NCI-H1105 (cell line): Measurements from ENCODE around the gene UBQLNL.

ENCODE experiments used
- DNase-seq: peaks from one replicate; lab custom pipeline; 2025; lab: John Stamatoyannopoulos, UW

Gene UBQLNL

DNA sequence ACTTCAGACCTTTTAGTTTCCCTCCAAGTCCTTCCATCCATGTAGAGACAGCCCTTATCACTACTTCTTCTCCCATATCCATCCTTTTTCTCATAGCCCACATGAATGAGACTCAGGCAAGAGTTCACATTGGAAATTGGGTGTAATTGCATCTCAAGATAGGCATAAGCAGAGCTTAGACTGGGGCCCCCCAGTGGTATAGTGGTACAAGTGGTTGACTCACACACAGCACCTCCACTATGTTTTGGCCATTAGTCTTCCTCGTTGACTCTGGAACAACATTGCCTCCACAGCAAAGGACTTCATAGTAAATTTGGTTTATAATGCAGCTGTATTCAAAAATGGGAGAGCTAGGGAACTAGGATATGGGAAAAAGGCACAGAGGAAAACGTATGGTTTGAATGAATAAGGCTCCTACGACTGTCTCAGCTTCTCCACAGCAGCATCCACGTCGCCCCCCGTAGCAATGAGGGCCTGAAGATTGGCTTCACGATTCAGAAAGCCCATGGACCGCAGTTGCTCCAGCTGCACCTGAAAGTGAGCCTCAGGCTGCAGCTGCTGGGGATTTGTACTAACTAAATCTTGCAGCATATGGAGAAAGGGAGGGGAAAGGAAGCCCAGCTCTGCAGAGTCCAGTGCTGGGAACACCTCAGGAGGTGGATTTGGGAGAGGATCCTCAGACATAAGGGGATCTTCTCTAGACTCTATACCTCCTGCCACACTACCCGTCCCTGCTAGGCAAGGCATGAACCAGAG is 9.1 kb downstream of the UBQLNL start:
- no peak for DNase-seq

DNA sequence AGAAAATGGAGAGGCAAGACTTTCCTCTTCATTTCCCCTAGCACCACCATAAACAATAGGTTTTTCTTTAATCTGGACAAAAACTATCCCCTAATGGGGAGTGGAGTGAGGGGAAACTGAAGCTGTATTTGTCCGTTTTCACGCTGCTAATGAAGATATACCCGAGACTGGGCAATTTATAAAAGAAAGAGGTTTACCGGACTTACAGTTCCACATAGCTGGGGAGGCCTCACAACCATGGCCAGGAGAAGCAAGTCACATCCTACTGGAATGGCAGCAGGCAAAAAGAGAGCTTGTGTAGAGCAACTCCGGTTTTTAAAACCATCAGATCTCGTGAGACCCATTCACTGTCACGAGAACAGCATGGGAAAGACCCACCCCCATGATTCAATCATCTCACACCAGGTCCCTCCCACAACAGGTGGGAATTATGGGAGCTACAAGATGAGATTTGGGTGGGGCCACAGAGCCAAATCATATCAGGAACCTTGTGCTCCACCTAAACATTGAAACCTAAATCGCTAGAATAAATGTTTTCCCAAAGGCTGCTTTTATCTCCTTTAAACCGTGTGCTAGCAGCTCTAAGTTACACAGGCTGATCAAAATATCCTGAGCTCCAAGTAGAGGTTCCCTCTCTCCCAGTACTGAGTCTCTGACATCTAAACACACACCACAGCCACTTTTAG is 11.0 kb downstream of the UBQLNL start:
- no peak for DNase-seq

DNA sequence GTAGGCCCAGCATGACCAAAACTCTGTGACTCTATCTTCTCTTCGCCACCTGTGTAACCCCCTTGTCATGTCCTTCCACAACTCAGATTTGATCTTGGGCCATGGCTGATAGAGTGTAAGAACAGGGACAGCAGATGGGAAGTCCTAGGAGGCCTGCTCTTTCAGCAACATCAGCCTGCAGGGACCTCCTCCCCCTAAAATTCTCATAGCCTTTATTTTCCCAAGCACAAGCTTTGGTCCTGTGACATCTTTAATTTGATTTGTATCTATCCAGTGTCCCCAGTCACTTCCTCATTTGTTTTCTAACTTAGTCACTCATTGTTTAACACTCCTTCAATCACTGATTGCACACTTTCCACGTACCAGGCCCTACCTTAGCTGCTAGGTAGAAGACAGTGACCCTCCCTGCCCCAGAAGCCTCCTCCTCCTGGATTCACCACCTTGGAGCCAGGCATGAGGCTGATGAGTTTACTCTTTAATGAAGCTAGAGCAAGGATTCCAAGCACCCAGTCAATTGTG is 12.0 kb downstream of the UBQLNL start:
- DNase-seq, result no peak

DNA sequence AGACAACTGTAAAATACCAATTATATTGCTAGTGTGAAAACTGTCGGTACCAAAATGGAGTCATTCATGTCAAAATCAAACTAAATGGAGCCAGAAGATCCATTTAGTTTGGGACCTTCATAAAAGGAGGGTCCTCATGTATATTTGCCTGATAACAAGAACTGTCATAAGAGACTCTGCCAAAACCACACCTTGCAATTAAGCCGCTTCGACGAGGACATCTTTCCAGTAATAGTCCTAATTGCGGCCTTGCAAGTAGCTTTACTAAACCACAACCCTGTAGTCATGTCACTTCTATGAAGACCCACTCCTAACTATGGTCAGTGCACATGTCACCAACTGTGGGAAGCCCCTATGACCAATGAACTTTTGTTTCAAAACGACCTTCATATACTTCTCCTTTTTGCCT is 16.1 kb downstream of the UBQLNL start:
- DNase-seq, result no peak

DNA sequence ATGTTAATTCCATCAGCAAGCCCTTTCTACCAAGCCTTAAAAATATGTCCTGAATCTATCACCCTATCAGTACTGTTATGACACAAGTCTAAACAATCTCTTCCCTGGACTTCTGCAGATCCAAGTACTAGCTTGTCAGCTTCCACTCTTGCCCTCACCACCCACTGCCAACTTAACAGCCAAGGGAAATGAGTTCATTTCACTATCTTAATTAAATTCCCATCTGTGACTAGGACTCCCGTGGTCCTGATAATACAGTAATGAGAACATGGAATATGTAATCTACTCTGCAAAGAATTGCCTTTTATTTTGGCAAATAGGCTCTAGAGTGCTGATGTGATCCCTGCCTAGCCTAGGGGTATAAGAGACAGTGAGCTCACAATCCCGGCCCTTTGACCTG is 16.8 kb downstream of the UBQLNL start:
- DNase-seq, result no peak

DNA sequence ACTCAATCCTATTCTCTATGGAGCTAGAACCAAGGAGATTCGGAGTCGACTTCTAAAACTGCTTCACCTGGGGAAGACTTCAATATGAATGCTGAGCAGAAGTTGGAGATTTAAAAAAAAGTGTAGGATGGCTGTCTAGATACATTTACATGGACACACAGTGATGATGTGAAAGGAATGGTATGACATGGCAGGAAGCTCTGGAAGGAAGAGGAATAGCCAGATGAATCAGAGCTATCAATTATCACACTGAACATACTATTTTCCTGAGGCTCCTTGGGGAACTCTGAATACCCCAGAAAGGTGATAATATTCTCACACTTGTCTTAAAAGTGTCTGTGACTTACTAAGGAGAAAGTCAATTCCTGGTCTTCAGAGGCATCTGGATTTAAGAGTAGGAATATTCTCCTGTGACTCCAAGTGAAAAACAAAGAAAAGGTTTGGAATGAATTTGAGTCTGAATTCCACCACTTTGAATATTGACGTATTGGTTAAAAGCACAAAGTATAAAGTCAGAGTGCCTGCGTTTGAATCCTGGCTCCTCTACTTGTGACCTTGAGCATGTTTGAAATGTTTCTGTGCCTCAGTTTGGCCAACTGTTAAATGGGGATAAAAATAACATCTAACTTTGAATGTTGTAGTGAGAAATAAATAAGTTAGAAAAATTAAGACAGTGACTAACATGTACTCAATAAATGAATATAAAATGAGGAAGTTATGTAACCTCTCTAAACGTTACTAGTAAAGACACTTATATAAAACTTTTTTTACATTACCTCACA is 26.7 kb downstream of the UBQLNL start:
- no peak for DNase-seq

DNA sequence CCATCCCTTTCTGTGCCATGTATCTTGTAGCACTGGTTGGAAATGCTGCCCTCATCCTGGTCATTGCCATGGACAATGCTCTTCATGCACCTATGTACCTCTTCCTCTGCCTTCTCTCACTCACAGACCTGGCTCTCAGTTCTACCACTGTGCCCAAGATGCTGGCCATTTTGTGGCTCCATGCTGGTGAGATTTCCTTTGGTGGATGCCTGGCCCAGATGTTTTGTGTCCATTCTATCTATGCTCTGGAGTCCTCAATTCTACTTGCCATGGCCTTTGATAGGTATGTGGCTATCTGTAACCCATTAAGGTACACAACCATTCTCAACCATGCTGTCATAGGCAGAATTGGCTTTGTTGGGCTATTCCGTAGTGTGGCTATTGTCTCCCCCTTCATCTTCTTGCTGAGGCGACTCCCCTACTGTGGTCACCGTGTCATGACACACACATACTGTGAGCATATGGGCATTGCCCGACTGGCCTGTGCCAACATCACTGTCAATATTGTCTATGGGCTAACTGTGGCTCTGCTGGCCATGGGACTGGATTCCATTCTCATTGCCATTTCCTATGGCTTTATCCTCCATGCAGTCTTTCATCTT is 27.6 kb downstream of the UBQLNL start:
- no peak for DNase-seq

DNA sequence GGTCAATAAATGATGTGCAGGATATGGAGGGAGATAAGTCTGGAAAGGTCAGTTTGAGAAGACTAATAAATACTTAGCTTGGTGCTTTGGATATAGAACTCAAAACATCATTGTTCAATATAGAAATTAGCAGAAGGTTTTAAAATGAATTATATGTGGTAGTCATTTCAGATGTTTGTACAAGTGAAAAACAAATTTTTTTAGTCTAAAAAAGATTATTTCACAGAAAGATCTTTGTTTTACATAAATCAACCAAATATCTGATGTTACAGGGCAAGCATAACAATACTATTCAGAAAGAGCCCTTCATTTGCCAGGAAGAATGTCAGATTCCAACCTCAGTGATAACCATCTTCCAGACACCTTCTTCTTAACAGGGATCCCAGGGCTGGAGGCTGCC is 28.1 kb downstream of the UBQLNL start, which contains the start of gene OR52D1:
OR52D1 (plus strand) TSS at position 301 of the 400 bp plus-strand sequence; CDS start at position 323, 22 bp downstream.
- DNase-seq, result no peak

DNA sequence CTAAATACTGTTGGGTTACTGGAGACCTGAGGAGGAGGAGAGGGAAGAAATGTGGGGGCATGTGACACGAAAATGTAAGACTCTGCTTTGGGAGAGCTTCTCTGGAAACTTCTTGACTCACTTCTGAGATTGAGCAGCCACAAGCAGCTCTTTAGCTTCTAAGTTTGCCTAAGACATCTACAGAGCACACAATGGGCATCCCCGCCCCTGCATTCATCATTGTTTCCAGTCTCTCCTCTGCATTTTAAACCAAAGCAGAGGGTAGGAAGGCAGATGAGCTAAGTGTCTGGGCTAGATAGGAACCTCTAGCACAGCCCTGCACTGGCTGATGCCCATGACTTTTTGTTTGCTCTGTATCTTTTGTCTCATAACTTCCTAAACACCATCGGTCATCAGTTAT is 30.1 kb downstream of the UBQLNL start:
- DNase-seq, result no peak

DNA sequence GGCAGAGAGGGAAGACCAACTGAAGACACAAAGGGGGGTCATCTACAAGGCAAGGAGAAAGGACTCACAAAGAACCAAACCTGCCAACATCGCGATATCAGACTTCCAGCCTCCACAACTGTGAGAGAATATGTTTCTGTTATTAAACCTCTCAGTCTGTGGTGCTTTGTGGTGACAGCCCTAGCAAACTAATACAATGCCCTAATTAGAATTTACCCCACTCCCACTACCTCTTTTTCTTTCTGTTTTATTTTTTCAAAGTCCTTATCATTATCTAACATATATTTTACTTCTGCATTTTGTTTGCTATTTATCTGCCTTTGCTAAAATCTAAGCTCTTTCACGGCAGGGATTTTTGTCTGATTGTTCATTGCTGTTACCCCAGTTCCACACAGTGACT is 30.5 kb downstream of the UBQLNL start:
- no peak for DNase-seq

DNA sequence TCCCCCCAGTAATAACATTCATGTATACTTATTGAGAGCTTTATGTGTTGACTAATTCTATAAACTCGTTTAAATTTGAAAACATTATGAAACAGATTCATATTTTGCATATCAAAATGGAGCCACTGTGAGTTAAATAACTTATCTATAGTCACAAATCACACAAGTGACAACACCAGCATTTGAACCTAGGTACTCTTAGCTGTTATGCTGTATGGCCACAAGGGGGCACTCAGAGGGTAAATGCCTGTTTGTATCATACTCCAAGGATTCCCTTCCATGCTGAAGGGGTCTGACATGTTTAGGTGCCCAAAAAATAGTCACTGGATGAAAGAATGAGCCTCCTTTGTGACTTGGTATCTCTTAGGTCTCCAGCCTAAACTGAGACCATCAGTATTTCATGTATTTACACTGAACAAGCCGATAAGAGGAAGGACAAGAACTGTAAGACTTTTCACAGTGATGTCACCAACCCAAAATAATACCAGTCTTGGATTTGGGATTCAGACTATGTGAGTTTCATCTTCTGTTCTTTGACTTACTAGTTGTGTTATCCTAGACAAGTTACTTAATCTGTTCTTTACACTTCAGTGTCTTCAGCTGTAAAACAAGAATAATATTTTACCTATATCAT is 40.2 kb downstream of the UBQLNL start:
- peak; percentile 32 for DNase-seq

DNA sequence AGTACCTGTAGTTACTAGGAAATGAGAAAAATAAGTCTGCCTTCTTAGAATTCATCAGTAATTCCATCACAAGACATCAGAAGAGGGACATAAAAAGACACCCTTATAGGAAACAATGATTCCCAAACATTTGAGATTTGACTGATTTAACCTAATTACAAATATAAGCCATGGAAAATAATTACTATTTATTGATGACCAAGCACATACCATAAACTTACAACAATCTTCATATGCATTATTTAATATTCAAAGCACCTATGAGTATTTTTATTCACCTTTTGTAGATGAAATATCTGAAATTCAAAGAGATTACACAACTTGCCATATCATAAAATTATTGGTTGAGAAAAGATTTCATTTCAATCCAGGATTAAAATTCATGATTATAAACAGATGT is 42.6 kb downstream of the UBQLNL start:
- no peak for DNase-seq

DNA sequence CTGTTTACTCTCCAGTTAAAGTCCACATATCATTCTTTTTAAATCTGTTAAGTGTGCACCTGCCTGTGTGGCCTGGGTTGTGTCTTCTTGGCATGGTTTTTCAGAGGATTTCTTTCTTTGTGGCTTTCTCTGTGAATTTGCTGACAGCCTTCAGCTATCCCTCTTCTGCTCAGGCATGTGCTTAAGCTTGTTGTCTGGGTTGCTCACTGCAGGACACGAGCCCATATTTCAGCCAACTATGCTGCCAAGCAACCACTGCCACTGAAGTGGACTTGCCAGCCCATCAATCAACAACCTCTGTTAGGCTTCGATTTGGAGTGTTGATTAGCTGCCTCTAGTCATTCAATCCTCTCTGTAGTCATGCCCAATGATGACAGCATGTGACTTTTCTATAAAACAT is 49.0 kb downstream of the UBQLNL start:
- no peak for DNase-seq
